GM20000 (cell line): Measurements from ENCODE around the gene CLP1.

Source experiments
- DNase-seq: peaks from one replicate; pipeline ENCODE4 v3.0.0; 2012; ENCODE audit warnings: low spot score
- TF ChIP-seq, protein P1 (sequence below): IDR thresholded peaks from 2 replicates; pipeline ENCODE4 v1.5.1; 2012; ENCODE audit warnings: mild to moderate bottlenecking, control low read depth; ENCODE audit errors: extremely low read depth, missing control alignments

Gene CLP1

DNA sequence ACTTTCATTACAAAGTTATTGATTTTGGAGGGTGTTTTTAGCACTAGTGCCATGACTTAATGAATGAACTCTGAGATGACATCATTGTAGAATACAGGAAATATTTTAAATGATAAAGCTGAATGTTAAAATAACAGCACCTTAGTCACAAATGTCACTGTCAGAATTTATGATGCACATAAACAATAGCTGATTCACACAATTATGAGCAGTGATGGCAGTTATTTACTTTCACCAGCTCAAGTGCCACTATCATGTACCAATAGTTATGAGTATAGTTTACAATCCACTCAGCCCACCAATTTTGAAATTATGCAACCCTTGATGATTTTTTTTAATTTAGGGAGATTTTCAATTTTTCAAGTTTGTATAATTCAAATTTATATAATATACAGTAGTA lies 37.1 kb upstream of the CLP1 start:
- no peak for DNase-seq
- TF ChIP-seq, protein P1, sequence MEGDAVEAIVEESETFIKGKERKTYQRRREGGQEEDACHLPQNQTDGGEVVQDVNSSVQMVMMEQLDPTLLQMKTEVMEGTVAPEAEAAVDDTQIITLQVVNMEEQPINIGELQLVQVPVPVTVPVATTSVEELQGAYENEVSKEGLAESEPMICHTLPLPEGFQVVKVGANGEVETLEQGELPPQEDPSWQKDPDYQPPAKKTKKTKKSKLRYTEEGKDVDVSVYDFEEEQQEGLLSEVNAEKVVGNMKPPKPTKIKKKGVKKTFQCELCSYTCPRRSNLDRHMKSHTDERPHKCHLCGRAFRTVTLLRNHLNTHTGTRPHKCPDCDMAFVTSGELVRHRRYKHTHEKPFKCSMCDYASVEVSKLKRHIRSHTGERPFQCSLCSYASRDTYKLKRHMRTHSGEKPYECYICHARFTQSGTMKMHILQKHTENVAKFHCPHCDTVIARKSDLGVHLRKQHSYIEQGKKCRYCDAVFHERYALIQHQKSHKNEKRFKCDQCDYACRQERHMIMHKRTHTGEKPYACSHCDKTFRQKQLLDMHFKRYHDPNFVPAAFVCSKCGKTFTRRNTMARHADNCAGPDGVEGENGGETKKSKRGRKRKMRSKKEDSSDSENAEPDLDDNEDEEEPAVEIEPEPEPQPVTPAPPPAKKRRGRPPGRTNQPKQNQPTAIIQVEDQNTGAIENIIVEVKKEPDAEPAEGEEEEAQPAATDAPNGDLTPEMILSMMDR: no peak

DNA sequence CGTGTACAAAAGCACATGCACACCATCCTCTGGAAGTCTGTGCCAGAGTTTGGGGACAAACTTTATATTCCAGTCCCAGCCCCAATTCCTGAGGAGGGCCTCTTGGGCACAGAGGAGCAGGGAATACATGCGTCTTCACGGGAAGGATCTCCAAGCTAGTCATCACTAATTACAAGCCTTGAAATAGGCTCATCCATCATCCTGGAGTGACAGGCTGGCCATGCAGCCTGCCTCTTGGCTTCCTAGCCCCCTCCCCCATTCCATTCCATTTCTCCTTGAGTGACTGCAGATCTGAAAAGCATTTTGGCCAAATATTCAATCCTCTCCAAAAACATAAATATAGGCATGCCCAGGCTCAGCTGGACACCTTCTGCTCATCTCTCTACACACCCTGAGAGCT lies 35.3 kb upstream of the CLP1 start:
- TF ChIP-seq, protein P1: no peak
- no peak for DNase-seq

DNA sequence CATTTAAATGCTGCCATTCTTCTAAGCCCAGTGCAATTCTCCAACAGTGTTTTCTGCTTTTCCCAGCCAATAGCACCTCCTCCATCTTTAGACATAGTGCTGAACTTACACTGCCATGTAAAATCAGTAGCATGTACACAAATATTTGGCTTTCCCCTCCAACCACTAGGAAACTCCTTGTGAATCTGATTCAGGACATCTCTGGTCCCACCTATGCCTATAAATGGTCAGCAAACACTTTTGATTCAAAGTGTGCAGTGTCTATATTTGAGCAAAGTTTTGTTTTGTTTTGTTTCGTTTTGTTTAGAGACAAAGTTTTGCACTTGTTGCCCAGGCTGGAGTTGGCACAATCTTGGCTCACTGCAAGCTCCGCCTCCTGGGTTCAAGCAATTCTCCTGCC lies 32.7 kb upstream of the CLP1 start:
- TF ChIP-seq, protein P1: no peak

DNA sequence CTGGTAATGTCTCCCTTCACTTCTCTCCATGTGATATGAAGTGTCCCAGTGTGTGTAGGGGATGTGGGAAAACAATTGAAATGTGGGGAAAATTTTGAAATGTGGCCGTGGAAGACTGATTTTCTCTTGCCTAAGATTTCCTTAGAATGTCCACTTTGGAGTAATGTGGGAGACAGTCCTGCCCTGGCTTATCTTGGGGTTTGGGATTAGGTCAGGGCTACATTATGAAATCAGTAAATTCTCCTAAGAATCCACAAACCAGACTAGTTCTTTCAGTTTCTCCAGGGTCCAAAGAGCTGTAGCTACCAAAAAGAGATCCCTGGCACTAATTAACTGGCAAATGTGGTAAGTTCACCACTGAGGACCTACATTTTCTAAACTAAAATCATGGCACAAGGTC lies 30.7 kb upstream of the CLP1 start:
- no peak for DNase-seq
- TF ChIP-seq, protein P1: no peak

More for the DNA sequence above, 32.7 kb upstream of the CLP1 start:
- DNase-seq: no peak

DNA sequence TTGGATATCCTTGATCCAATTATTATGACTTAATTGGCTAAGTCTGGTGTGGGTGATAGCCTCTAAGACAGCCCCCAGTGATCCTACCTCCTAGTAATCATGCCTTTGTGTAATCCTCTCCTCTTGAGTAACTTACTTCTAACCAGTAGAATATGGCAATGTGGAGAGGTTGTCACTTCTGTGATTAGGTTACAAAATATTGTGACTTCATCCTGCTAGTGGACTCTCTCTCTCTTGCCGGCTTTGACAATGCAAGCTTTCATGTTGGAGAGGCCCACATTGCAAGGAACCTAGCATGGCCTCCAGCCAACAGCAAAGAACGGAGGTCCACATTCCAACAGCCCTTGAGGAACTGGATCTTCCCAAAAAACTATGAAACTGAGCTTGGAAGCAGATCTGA lies 27.4 kb upstream of the CLP1 start:
- TF ChIP-seq, protein P1: no peak

DNA sequence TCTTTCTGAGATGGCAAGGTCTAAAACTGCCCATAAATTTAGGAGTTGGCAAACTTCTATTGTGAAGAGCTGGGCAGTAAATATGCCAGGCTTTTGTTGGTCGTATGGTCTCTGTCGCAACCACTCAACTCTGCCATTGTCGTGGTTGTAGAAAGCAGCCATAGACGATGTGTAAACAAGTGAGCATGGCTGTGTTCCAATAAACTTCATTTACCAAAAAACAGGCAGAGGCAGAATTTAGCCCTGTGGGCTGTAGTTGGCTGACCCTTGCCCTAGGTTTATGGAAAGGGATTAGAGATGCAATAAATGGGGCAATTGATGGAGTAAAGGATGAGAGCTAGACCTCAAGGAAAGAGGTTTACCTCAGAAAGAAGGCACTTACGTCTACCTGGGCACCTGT lies 25.4 kb upstream of the CLP1 start:
- TF ChIP-seq, protein P1: no peak
- DNase-seq: no peak

More for the DNA sequence above, 27.4 kb upstream of the CLP1 start:
- DNase-seq: no peak

DNA sequence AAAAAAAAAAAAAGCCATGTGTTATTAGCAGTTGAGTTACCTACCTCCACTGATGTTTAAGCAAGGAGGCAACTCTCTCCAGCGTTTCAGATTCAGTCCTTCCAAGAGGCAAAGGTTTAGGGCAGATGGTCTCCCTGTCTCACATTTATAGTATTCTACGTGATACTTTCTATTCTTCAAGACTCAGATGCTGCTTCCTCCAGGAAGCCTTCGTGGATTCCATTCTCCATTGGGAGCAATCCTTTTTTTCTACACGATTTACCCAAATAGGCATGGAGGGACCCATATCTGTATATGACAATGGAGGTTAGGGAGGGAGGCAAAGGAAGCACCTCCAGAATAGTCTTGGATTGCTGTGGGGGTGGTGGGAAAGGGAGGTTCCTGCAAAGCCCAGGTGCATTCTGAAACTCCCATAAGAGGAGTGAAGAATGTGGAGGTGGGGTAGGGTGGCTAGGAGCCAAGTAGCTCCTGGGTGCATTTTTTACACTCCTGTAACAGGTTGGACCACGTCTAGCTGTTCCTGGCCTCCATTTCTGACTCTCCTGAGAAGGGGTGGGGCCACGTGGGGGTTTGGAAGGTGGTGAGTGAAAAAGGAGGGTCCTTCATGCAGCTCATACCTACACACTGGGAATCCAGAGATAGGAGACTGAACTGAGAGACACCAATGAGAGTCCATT lies 24.0 kb upstream of the CLP1 start:
- TF ChIP-seq, protein P1: no peak
- DNase-seq: no peak
